Right renal cortex interstitium (tissue), 3 donors: ENCODE results near the gene LRP1B. TPM values are rescaled to one million over a fixed set of nuclear protein-coding genes. Genes with fewer than 3 reads are reported as not detected.

Source experiments
- DNase-seq, 3 donors: peaks; one replicate each; pipeline ENCODE4 v3.0.0-alpha.2; 2013; ENCODE audit warnings: low read depth in 3 of 3, low spot score in 2 of 3
- polyA plus RNA-seq, 3 donors: library from polyadenylated mRNA; unstranded; fragments of 120-200 nt; gene quantifications; one replicate each; pipeline ENCODE4 v1.2.1, GENCODE V29; 2013; ENCODE audit not compliant: insufficient read length in 3 of 3

LRP1B gene
- polyA plus RNA-seq, 3 donors = 0.85 to 0.90 (median 0.88) TPM

- no peak for DNase-seq
Observed at GRCh38 chr2:141380008-141380979, 750.5 kb downstream of the LRP1B start.

DNA sequence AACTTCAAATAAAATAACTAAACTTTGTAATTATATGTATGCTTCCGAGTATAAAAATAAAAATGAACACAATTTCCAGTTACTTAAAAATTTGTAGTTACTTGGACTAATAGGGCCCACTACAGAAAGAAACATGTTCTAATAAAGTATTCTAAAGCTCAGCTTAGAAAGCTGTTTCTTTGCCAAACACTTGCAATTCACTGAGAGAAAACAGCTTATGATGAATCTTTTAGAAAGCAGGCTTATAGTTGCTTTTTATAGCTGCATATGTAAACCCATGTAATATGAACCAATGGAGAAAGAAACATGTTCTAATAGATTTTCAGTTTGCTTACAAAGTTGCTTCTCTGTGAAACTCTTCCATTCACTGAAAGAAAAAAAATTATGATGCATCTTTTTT lies 766.0 kb downstream of the LRP1B start:
- no peak for DNase-seq

GRCh38 chr2:141362311-141362710 lies 768.5 kb downstream of the LRP1B start:
- no peak for DNase-seq

- no peak for DNase-seq
Observed at GRCh38 chr2:141348481-141348880, 782.3 kb downstream of the LRP1B start.

- DNase-seq = no peak
Observed at GRCh38 chr2:141341444-141341843, 789.4 kb downstream of the LRP1B start.

DNA sequence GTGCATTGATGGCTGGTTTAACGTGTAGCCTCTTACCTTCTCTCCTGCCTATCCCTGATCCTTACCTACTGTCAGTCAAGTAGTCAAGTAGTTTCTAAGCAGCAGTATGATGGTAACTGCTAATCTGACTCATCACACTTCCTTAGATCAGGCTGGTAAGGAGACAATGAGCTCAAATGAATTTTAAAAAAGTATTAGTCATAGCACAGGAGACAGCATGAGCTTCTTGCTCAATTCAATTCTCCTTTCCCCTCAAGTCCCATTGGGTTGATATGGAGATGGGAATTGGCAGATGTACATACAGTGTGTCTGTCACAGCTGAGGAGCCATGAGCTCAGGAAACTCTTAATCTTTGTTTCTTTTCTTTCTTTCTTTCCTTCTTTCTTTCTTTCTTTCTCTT lies 799.7 kb downstream of the LRP1B start:
- DNase-seq = no peak

DNA sequence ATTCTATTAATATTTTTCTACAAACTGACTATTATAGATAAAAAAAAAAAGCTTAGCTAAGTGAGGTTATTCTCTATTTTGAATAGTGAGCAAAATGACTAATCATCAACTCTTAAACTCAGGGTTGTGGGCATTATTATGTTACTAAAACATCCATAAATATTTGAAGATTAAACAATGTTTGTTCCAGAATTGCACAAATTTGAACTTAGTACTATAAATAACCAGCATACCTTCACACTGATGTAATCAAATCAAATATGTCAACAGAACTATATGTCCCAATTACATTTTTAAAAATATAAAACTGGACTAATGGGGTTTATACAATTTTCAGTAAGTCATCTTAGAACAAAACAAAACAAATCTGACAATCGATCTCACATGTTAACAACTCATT lies 800.9 kb downstream of the LRP1B start:
- DNase-seq = no peak

- no peak for DNase-seq
Observed at GRCh38 chr2:141323571-141323970, 807.2 kb downstream of the LRP1B start.

DNA sequence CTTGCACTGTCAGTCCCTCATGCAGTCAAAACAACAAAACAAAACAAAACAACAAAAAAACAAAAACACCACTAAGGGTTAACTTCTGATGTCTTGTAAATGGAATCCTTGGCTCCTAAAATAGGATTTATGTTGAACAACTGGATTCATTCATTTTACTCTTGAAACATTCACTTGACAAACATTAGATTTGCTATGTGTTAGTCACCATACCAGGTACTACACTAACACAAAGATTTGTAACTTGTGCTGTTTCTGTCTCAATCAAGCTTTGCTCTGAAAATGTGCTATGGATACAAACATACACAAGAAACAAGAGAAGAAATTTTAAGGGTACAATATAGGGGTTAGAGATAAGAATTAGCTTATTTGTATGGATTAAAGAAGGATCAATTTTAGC lies 812.8 kb downstream of the LRP1B start:
- DNase-seq = no peak

GRCh38 chr2:141316606-141317005 lies 814.2 kb downstream of the LRP1B start:
- DNase-seq = no peak

DNA sequence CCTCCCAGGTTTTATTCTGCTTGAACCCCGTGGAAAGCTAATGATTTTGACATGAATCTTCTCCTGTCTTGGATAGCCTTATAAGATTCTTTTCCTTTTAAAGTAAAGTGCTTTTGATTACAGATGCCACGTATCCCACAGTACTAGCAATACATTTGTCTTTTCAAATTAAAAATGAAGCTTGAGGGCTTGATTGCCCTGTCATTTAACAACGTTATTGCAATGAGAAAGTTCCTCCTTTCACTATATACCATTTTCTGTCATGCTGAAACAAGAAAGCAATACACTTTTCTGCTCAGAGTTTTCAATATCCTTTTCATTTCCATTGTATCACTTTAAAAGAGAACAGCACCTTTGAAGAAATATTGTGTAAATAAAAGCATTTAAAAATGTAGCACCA lies 814.7 kb downstream of the LRP1B start:
- no peak for DNase-seq

GRCh38 chr2:141313972-141314371 lies 816.8 kb downstream of the LRP1B start:
- DNase-seq = no peak

GRCh38 chr2:141311430-141311829 lies 819.4 kb downstream of the LRP1B start:
- DNase-seq = no peak

DNA sequence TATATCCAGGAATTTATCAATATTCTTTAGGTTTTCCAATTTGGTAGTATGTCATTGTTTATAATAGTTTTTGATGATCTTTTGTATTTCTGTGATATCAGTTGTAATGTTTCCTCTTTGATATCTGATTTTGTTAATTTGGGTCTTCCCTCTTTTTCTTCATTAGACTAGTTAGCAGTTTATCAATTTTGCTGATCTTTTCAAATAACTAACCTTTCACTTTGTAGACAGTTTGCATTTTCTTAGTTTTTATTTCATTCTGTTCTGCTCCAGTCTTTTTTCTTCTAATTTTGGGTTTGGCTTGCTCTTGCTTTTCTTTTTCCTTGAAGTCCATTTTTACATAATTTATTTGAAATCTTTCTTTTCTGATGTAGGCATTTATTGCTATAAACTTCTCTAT lies 824.4 kb downstream of the LRP1B start:
- no peak for DNase-seq

DNA sequence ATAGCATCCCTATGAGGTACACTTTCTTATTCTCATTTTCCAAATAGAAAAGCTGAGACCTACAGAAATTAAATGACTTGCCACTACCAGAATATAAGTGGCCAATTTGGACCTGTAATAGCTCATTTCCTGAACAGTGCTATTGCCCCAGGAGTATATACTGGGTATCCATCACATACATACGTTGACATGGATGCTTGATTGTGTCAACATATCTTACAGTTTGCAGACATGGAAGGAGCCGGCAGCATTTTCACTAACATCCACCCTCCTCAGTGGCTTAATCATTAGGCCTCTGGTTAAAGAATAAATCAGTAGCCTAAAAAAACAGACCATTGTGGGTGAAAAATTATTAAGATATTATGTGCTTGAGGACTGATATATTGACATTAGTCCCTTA lies 829.3 kb downstream of the LRP1B start:
- no peak for DNase-seq

- no peak for DNase-seq
Observed at GRCh38 chr2:141280037-141280436, 850.8 kb downstream of the LRP1B start.

- no peak for DNase-seq
Observed at GRCh38 chr2:141271346-141271745, 859.5 kb downstream of the LRP1B start.

GRCh38 chr2:141264848-141265247 lies 866.0 kb downstream of the LRP1B start:
- no peak for DNase-seq

GRCh38 chr2:141260911-141261310 lies 869.9 kb downstream of the LRP1B start:
- DNase-seq = no peak

DNA sequence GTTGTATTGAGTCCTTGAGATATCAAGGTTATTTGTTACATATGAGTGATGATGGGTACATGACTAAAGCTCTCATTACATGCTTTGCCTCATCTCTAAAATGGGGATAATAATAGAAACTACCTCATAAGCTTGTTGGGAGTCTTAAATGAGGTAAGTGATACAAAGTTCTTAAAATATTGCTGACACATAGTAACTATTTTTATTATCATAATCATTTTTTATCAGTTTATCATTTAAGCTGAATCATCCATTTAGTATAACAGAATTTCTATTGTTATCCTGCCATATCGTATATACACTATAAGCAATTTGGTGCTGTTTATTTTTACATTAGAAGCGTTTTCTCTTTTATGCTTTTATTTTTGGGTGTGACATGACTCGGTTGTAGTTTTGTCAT lies 871.1 kb downstream of the LRP1B start:
- DNase-seq = no peak

GRCh38 chr2:141242008-141242407 lies 888.8 kb downstream of the LRP1B start:
- no peak for DNase-seq

GRCh38 chr2:141226560-141226959 lies 904.3 kb downstream of the LRP1B start:
- no peak for DNase-seq

DNA sequence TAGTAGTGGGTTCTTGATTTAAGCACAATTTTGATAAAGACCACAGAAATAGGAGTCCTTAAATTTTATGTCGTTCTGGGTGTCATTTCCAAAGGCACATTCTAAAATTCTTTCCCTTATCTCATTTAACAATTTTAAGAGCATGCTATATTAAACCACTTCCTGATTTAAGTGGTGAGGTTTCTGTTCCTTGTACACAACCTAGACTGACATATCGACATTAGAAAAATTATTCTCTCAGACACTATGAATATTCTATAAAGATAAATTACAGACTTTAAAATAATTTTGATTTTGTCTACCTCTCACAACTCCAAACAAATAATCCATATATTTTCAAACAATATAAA lies 923.8 kb downstream of the LRP1B start:
- DNase-seq = no peak
